Hindlimb muscle (tissue), 1 donor: ENCODE results near the gene SYNE4. TPM values are rescaled to one million over a fixed set of nuclear protein-coding genes. Genes with fewer than 3 reads are reported as not detected.
"Not testable (repeated sequence)": the region's sequence is repeated elsewhere in the genome, so short reads cannot be mapped to it uniquely, and the experiment has no call there.

Experiments used
- DNase-seq: peaks from one replicate; pipeline ENCODE4 v3.0.0-alpha.2; 2013
- polyA plus RNA-seq: library from polyadenylated mRNA; unstranded; fragments of 120-200 nt; gene quantifications from one replicate; pipeline ENCODE4 v1.2.1, GENCODE V29; 2013; ENCODE audit not compliant: insufficient read length

The SYNE4 gene
- polyA plus RNA-seq, 1 donor = 0.27 TPM

GRCh38 chr19:35990771-35991730 lies 17.6 kb downstream of the SYNE4 start:
- no peak for DNase-seq

- DNase-seq = no peak
These were observed 18.5 kb downstream of the SYNE4 start for GRCh38 chr19:35990156-35990555.

- no peak for DNase-seq
These were observed 19.8 kb downstream of the SYNE4 start for GRCh38 chr19:35988824-35989223.

GRCh38 chr19:35987571-35987896 lies 21.1 kb downstream of the SYNE4 start:
- DNase-seq = no peak

- DNase-seq = no peak
These were observed 21.7 kb downstream of the SYNE4 start for GRCh38 chr19:35986664-35987570.

GRCh38 chr19:35986111-35986510 lies 22.5 kb downstream of the SYNE4 start:
- no peak for DNase-seq

GRCh38 chr19:35983177-35983576 lies 25.4 kb downstream of the SYNE4 start:
- DNase-seq = no peak

- not testable (repeated sequence) for DNase-seq
These were observed 27.6 kb downstream of the SYNE4 start for GRCh38 chr19:35980997-35981396.

- DNase-seq = no peak
These were observed 29.7 kb downstream of the SYNE4 start for GRCh38 chr19:35978832-35979365.

- no peak for DNase-seq
These were observed 30.3 kb downstream of the SYNE4 start for GRCh38 chr19:35978271-35978670.

GRCh38 chr19:35977446-35978222 lies 31.0 kb downstream of the SYNE4 start:
- no peak for DNase-seq

GRCh38 chr19:35975608-35976214 lies 32.9 kb downstream of the SYNE4 start:
- DNase-seq = no peak

GRCh38 chr19:35973487-35973886 lies 35.1 kb downstream of the SYNE4 start:
- no peak for DNase-seq

- no peak for DNase-seq
These were observed 41.8 kb downstream of the SYNE4 start for GRCh38 chr19:35966771-35967170.

- DNase-seq = peak; percentile 61
These were observed 45.1 kb downstream of the SYNE4 start for GRCh38 chr19:35963514-35963913.

GRCh38 chr19:35960432-35960972 lies 48.1 kb downstream of the SYNE4 start:
- DNase-seq = no peak

GRCh38 chr19:35959968-35960320 lies 48.7 kb downstream of the SYNE4 start:
- DNase-seq = no peak

GRCh38 chr19:35959040-35959967 lies 49.3 kb downstream of the SYNE4 start:
- no peak for DNase-seq

- DNase-seq = no peak
These were observed 50.0 kb downstream of the SYNE4 start for GRCh38 chr19:35958660-35959039.

GRCh38 chr19:35957411-35957810 lies 51.2 kb downstream of the SYNE4 start:
- DNase-seq = not testable (repeated sequence)
